SK-N-MC (cell line): ENCODE measurements around the gene ISYNA1.

Experiments
- EZH2 ChIP-seq: fragments of 200-600 bp; sonication (generic); IDR thresholded peaks from one replicate; pipeline ENCODE4 v1.6.1; 2017; ENCODE audit warnings: antibody characterized with exemption
- POLR2AphosphoS5 ChIP-seq: IDR thresholded peaks from 2 replicates; pipeline ENCODE4 v1.6.1; 2012; ENCODE audit warnings: mild to moderate bottlenecking, low read depth, low read length, borderline replicate concordance

DNA sequence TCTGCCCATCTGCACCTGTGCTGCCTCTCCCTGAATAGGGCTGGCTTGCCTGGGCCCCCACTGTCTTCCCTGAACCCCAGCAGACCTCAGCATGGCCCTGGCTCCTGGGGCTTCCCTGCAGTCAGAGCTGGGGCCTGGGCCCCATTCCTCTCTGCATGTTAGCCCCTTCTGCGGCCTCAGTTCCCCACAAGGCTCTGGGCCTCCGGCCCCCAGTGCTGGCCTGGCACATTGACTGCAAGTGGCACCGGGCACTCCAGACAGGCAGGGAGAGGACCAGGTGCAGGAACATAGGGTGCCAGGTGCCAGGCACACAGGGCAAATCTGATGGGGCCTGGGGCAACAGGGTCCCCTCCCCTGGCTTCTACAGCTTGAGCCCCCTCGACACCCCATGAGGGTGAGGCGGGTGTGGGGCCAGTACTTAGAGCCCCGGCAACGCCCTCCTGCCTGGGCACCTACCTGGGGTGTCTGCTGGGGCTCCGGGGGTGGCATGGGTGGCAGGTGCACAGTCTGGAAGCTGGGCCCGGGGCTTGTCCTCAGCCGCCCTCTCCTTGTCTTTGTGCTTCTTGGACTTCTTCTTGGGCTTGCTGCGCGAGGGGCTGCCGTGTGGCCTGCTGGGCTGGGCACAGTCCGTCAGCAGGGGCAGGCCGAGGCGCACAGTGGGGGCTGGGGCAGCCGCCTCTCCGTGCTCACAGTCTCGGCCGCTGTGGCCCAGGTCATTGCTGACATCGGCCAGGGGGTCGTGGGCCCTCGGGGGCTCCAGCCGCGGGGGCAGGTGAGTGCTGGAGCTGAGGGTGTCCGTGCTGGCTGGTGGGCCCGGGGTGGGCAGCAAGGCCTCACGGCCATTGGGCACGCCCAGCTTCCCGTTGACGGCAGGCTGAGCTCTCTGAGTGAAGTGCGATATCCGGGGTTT, 12.3 kb upstream of the ISYNA1 start:
- TF ChIP-seq EZH2 (no peak), POLR2AphosphoS5 (no peak)
